ENCODE measurements around the gene BCL2.

BCL2 gene

DNA sequence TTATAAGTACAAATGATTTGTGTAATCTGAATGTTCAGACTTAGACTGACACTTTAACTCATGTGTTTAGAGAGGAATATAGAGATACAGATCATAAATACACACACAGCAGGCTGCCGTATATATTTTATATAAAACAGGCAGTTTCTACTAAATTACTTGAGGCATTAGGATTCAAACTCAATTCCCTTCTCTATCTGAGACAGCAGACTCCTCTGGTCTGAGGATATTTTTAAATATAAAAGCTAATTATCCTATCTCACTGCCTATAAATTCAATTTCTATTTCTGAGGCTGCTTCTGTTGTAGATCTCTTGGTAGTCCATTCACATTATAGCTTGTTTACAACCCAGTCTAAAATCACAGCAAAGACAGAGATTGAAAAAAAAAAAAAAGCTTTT lies 46.9 kb downstream of the BCL2 start:
- TF ChIP-seq, protein P1, sequence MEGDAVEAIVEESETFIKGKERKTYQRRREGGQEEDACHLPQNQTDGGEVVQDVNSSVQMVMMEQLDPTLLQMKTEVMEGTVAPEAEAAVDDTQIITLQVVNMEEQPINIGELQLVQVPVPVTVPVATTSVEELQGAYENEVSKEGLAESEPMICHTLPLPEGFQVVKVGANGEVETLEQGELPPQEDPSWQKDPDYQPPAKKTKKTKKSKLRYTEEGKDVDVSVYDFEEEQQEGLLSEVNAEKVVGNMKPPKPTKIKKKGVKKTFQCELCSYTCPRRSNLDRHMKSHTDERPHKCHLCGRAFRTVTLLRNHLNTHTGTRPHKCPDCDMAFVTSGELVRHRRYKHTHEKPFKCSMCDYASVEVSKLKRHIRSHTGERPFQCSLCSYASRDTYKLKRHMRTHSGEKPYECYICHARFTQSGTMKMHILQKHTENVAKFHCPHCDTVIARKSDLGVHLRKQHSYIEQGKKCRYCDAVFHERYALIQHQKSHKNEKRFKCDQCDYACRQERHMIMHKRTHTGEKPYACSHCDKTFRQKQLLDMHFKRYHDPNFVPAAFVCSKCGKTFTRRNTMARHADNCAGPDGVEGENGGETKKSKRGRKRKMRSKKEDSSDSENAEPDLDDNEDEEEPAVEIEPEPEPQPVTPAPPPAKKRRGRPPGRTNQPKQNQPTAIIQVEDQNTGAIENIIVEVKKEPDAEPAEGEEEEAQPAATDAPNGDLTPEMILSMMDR (IDR thresholded peaks at IDR 0.05; ENCODE audit: borderline replicate concordance, insufficient read depth, low read depth, low read length), result no peak
- no peak overlapping the region for H3K4me3 ChIP-seq (ENCODE audit: low read depth, low read length)

GRCh38 chr18:63271881-63272299 lies 47.7 kb downstream of the BCL2 start:
- no peak overlapping the region for H3K4me3 ChIP-seq (ENCODE audit: low read depth, low read length)
- TF ChIP-seq, protein P1 (IDR thresholded peaks at IDR 0.05; ENCODE audit: borderline replicate concordance, insufficient read depth, low read depth, low read length), result no peak

DNA sequence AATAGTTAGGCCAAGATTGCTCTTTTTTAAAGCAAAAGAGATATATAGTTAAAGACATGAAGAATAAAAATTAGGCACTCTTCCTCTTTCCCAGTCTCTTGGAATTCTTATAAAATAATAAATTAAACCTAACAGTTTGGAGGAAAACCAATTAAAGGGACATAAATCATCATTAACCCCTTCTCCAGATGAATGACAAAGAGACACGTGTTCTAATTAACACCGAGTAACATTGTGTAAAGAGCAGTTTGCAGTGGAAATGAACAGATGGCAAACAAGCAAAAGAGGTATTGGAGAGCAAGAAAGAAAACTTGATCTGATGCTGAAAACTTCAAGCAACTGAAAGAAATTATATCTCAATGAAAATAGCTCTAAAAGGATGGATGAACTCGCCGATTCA lies 48.4 kb downstream of the BCL2 start:
- H3K4me3 ChIP-seq (ENCODE audit: low read depth, low read length), result no peak overlapping the region
- TF ChIP-seq, protein P1 (IDR thresholded peaks at IDR 0.05; ENCODE audit: borderline replicate concordance, insufficient read depth, low read depth, low read length), result no peak

GRCh38 chr18:63267975-63268721 lies 51.4 kb downstream of the BCL2 start:
- H3K4me3 ChIP-seq (ENCODE audit: low read depth, low read length), result no peak overlapping the region

GRCh38 chr18:63266888-63267790 lies 52.4 kb downstream of the BCL2 start:
- TF ChIP-seq, protein P1 (IDR thresholded peaks at IDR 0.05; ENCODE audit: borderline replicate concordance, insufficient read depth, low read depth, low read length), result no peak
- no peak overlapping the region for H3K4me3 ChIP-seq (ENCODE audit: low read depth, low read length)

More at GRCh38 chr18:63267975-63268721, 51.4 kb downstream of the BCL2 start:
- TF ChIP-seq, protein P1 (IDR thresholded peaks at IDR 0.05; ENCODE audit: borderline replicate concordance, insufficient read depth, low read depth, low read length), result no peak

GRCh38 chr18:63265326-63265725 lies 54.2 kb downstream of the BCL2 start:
- TF ChIP-seq, protein P1 (IDR thresholded peaks at IDR 0.05; ENCODE audit: borderline replicate concordance, insufficient read depth, low read depth, low read length), result no peak
- H3K4me3 ChIP-seq (ENCODE audit: low read depth, low read length), result no peak overlapping the region

All from GM12875 (cell line).